T-helper 1 cell (primary cell): ENCODE data around the gene FANK1.
"Not testable (repeated sequence)": the region's sequence is repeated elsewhere in the genome, so short reads cannot be mapped to it uniquely, and the experiment has no call there.

Experiments used
- DNase-seq, 5 donors: peaks; one replicate each; pipeline ENCODE4 v3.0.0-alpha.2; 2012 to 2020

Gene FANK1

GRCh38 chr10:125892402-125892801 is 4.0 kb upstream of the FANK1 start:
- DNase-seq: not testable (repeated sequence)

- DNase-seq: not testable (repeated sequence)
These were observed 2.2 kb upstream of the FANK1 start for GRCh38 chr10:125894176-125894575.

GRCh38 chr10:125895130-125896087 is 955 bp upstream of the FANK1 start:
- peak; percentile 13 to 28 (median 17) for DNase-seq

GRCh38 chr10:125897317-125897716 is 953 bp downstream of the FANK1 start:
- not testable (repeated sequence) for DNase-seq

GRCh38 chr10:125900963-125901362 is 4.6 kb downstream of the FANK1 start:
- not testable (repeated sequence) for DNase-seq

GRCh38 chr10:125903135-125903640 is 6.8 kb downstream of the FANK1 start:
- DNase-seq: not testable (repeated sequence)

GRCh38 chr10:125905069-125905994 is 9.0 kb downstream of the FANK1 start:
- DNase-seq: not testable (repeated sequence)

DNA sequence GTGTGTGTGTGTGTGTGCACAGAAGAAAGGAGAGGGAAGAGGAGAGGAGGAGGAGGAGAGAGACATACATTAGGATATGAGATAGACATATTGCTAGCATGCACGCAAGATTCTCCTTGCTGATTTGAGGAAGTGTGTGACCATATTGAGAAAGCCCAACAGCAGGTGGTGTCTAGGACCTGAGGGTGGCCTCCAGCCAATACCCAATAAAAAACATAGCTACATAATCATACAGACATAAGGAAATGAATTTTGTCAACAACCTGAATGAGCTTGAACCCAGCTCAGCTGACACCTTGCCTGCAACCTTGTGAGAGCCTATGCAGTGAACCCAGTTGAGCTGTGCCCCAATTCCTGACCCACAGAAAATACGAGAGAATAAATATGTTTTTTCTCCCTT is 11.2 kb downstream of the FANK1 start:
- not testable (repeated sequence) for DNase-seq

DNA sequence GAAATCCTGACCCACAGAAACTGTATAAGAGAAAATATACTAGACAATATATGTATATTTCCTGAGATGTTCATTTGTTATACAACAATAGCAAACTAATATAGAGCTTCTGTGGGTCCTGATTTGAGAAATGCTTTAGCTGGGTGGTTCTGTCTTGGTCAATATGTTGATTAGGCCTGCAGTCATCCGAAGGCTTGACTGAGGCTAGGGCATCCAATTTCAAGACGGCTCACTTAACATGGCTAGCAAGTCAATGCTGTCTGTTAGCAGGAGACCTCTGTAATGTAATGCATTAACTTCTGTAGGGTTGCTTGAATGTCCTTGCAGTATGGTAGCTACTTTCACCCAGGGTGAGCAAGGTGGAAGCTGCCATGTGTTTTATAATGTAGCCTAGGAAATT is 12.4 kb downstream of the FANK1 start:
- DNase-seq: not testable (repeated sequence)

DNA sequence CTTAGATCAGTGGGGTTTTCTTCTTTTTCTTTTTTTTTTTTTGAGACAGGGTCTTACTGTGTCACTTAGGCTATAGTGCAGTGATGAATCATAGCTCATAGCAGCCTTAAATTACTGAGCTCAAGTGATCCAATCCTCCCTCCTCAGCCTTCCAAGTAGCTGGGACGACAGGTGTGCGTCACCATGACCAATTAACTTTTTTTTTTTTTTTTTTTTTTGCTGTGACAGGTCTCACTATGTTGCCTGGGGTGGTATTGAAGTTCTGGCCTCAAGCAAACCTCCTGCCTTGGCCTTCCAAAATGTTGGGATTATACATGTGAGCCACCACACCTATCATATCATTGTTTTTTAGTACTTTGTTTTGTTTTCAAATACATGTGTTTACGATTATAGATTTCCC is 13.1 kb downstream of the FANK1 start:
- DNase-seq: not testable (repeated sequence)

DNA sequence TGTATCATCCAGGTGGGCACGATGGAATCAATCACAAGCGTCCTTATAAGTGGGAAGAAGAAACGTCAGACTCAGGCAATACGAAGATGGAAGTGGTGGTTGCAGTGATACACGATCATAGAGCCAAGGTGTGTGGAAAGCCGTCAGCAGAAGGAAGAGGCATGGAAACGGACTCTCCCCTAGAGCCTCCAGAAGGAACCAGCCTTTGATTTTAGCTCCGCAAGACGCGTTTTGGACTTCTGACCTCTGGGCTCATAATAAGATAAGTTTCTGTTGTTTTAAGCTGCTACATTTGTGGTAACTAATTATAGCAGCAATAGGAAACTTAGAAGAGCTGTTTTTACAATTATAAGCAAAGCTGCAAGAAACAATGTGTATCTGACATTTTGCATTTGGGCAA is 14.8 kb downstream of the FANK1 start:
- DNase-seq: no peak

DNA sequence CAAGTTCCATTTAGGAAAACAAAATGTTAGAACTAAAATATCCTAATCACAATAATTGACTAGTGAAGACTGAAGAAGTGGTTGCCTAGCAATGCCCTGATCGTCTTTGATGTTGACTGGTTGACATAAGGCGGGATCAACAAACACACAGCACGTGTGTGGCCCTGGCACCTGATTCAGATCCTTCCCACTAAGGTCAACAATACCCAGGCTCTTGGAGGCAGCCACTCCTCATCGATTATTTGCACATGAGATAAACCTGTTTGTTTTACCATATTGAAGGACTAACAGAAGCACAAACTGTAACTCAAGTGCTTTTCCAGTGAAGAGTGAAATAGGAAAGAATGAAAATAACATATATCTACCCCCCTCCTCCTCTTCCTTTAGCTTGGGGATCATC is 15.6 kb downstream of the FANK1 start:
- DNase-seq: no peak

GRCh38 chr10:125913277-125913676 is 16.9 kb downstream of the FANK1 start:
- not testable (repeated sequence) for DNase-seq

- DNase-seq: no peak
These were observed 20.6 kb downstream of the FANK1 start for GRCh38 chr10:125916977-125917376.

DNA sequence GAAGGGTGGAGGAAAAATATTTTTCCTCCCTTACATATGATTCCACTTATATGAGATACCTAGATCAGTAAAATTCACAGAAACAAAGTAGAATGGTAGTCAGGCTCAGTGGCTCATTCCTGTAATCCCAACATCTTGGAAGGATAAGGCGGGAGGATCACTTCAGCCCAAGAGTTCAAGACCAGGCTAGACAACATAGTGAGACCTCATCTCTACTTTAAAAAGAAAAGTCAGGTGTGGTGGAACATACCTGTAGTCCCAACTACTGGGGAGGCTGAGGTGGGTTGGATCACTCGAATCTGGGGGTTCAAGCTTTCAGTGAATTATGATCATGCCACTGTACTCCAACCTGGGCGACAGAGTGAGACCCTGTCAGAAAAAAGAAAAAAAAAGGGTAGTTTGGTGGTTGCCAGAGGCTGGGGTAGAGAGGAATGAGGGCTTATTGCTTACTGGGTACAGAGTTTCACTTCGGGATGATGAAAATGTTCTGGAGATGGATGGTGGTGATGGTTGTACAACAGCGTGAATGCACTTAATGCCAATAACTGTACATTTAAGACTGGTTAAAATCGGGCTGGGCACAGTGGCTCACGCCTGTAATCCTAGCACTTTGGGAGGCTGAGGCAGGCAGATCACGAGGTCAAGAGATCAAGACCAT is 21.5 kb downstream of the FANK1 start:
- DNase-seq: not testable (repeated sequence)

- DNase-seq: not testable (repeated sequence)
These were observed 25.4 kb downstream of the FANK1 start for GRCh38 chr10:125921643-125922306.

DNA sequence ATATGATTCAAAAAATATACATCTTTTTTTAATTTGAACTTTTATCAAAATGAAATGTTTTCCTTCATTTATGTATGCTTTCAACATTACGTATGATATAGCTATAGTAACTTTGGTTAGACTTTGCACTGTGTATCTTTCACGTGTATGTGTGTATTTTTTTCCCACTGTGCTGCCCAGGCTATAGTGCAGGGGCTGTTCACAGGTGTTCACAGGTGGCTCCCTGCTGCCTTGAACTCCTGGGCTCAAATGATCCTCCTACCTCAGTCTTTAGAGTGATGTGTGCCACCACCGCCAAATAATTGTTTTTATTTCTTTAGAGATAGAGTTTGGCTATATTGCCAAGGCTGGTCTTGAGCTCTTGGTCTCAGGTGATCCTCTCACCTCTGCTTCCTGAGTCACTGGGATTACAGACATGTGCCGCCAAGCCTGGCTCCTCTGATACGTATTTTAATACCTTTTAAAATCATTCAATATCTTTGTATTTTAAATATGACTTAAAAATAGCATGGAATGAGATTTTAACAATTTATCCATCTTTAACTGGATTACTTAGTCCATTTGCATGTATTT is 29.0 kb downstream of the FANK1 start:
- DNase-seq: no peak

GRCh38 chr10:125926247-125926646 is 29.9 kb downstream of the FANK1 start:
- no peak for DNase-seq

GRCh38 chr10:125927265-125927664 is 30.9 kb downstream of the FANK1 start:
- not testable (repeated sequence) for DNase-seq

DNA sequence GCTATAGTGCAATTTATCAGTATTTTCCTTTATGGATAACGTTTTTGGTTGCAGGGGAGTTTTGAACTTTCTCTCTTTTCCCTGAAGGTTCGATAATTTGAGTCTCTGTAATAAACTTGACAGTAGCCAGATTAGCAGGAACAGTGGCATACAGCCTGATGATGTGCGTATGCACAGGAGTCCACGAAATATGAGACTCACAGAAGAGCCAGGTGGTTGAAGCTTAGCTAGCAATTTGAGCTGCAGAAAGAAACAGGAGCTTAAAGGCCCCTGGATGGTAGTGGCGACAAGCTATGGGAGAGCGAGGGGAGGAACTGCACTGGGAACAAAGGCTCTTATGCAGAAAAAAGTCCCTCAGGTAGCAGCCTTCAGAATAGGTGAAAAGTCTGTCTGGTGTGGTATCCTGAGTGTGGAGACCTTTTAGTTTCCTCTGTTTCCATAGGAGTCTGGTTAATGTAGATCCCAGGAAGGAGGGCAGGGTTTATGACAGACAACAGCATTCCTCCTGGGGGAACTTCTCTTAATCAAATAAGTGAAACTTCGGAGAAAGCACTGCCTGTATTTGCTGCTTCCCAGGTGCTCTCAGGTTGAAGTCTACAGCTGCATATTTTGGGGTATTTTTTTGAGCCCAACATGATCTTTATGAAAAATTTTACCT is 32.7 kb downstream of the FANK1 start:
- DNase-seq: no peak

- no peak for DNase-seq
These were observed 33.3 kb downstream of the FANK1 start for GRCh38 chr10:125929618-125930017.
